ENCODE data around the gene RPL27. TPM values are rescaled to one million over a fixed set of nuclear protein-coding genes. Genes with fewer than 3 reads are reported as not detected.

Gene RPL27
- total and polyA plus RNA-seq, 2 of the 8 experiments (the other 6 are each of a cell fraction or from before 2014, with no cell fraction given) = 1,415 to 3,779 TPM

DNA sequence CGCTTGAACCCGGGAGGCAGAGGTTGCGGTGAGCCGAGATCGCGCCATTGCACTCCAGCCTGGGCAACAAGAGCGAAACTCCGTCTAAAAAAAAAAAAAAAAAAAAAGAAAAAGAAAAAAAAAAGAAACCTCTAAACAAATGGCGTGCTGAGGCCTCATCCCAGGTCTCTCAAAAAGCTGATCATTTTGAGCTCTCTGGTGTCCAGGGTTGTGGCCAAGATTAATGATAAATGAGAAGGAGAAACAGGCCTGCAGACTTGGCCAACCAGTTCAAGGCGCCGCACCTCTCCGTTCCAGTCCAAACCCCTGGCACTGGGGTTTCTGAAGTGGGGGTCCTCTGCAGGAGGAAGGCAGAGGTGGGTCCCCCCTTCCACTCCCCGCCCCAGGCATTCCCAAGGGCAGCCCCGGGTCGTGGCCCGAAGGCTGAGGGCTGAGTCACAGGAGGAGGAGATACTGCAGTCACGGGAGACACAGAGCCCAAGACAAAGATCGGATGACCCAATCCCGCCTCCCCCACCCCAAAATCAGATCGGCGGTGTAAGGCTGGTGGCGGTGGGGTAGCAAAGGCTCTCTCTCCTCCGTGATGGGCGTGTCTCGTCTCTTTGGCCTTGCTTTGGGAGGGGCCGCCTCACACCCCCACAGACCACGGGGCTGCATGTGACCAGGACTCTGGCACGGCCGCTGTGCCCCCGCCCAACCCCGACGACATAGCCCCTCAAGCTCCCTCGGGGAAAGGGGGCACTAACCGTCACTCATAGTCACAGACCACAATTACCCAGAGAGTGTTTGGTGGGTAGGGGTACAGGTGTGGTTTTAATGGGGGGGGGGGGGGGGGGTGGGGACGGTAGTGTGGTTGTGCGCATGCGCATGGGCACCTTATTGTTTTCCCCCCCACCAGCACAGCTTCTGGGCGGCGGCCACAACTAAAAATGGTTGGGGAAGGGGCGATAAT is 22.8 kb downstream of the RPL27 start:
- Histone ChIP-seq H4K8ac (ENCODE audit: extremely low read depth, insufficient read depth, low read length) (peak overlapping the region; percentile 76; the same call in 1 of the 2 replicates), H3K14ac (ENCODE audit: insufficient read length) (no peak overlapping the region), H2BK20ac (ENCODE audit: low read length) (no peak overlapping the region), H3K23me2 (ENCODE audit: low read depth, low read length) (peaks cover 11% of the 10 kb centered on the region; the same call in 1 of the 2 replicates), H2BK15ac (ENCODE audit: low read length) (peak overlapping the region; percentile 61; the same call in 1 of the 2 replicates), H2AFZ (ENCODE audit: low read length) (peak overlapping the region; percentile 0; the same call in 1 of the 2 replicates), H3K4me2 (ENCODE audit: insufficient read depth in 1 of 2, low read depth in 2 of 2, low read length in 2 of 2) (peak overlapping the region; percentile 80 to 86), H3K4me1 (replicated peaks in 1 of 4; ENCODE audit: control insufficient read depth in 3 of 4, insufficient read depth in 4 of 4, low read length in 3 of 4) (peaks cover 7 to 15% (median 9%) of the 10 kb centered on the region in 4 experiments; a peak in 6 of 7 replicates), H3K27ac (ENCODE audit: low read depth, low read length) (peak overlapping the region; percentile 20; the same call in 1 of the 2 replicates), H3K18ac (ENCODE audit: extremely low read depth, low read length) (peak overlapping the region; percentile 72; the same call in 1 of the 2 replicates), H2BK5ac (ENCODE audit: low read depth, low read length) (peak overlapping the region; percentile 94), H3K4ac (replicated peaks; ENCODE audit: insufficient read length, low read depth, low read length) (no peak overlapping the region), H2BK12ac (ENCODE audit: low read depth, low read length) (peak overlapping the region; percentile 85), H3K79me2 (ENCODE audit: control insufficient read depth in 1 of 2, insufficient read depth in 2 of 2, low read length in 2 of 2) (peaks cover 0 to 39% of the 10 kb centered on the region in 2 experiments; a peak in 3 of 4 replicates), H4K20me1 (replicated peaks in 1 of 2; ENCODE audit: control insufficient read depth in 1 of 2, insufficient read depth in 2 of 2, low read length in 2 of 2) (peaks cover 10% of the 10 kb centered on the region in 2 experiments), H3K27me3 (replicated peaks in 1 of 4; ENCODE audit: control insufficient read depth in 3 of 4, extremely low read depth in 1 of 4, insufficient read depth in 3 of 4, low read length in 3 of 4) (no peaks in the 10 kb centered on the region), H3K56ac (replicated peaks; ENCODE audit: insufficient read length, low read depth, low read length) (peak overlapping the region; percentile 89), H3K23ac (ENCODE audit: insufficient read length) (no peak overlapping the region), H3K4me3 (ENCODE audit: extremely low read depth in 1 of 4, insufficient read depth in 2 of 4, low read depth in 3 of 4, low read length in 4 of 4) (peak overlapping the region; percentile 96 to 100 (median 98)), H3K9ac (replicated peaks in 1 of 4; ENCODE audit: extremely low read depth in 1 of 4, low read depth in 3 of 4, low read length in 3 of 4) (peak overlapping the region; percentile 39 to 79 (median 70)), H2BK120ac (replicated peaks; ENCODE audit: low read depth, low read length) (no peak overlapping the region), H4K91ac (replicated peaks; ENCODE audit: insufficient read length, low read length) (peak overlapping the region; percentile 75), H4K5ac (ENCODE audit: insufficient read length, low read depth, low read length) (peak overlapping the region; percentile 77), H3K36me3 (ENCODE audit: control insufficient read depth in 2 of 4, insufficient read depth in 4 of 4, low read length in 3 of 4) (peaks cover 6 to 25% (median 12%) of the 10 kb centered on the region in 4 experiments; a peak in 6 of 8 replicates), H2AK5ac (ENCODE audit: low read depth, low read length) (no peak overlapping the region), H3K9me3 (ENCODE audit: insufficient read depth in 2 of 2, low read depth in 1 of 2, low read length in 1 of 2) (no peaks in the 10 kb centered on the region), H3K79me1 (ENCODE audit: low read depth, low read length) (peaks cover 14% of the 10 kb centered on the region)
- DNase-seq (ENCODE audit: low read depth in 1 of 2, low spot score in 2 of 2) = peak in 1 of 2 experiments; percentile 66
- CTCF ChIA-PET (ENCODE audit: partially characterized antibody) = interaction anchor here (0.6 to 1.3 kb wide), 4 partner anchors 9 to 201 kb away, joined by 3 to 4 read pairs (median 3); no protein-coding TSS in a partner anchor
- no peak for FAIRE-seq
- WGBS, 2 experiments (ENCODE audit: extremely low coverage in 1 of 2, insufficient coverage in 1 of 2, insufficient read length in 1 of 2, insufficient replicate concordance in 2 of 2, low coverage in 1 of 2, low lambda C conversion rate in 2 of 2, missing lambda C conversion rate in 1 of 2) = 11% methylated on average over 26 of the region's 40 CpGs; no CpG with 5 or more reads in 1 of the 2 experiments
- POLR2A ChIA-PET (ENCODE audit: partially characterized antibody) = interaction anchor here (0.6 to 10.8 kb wide), 17 partner anchors 8 to 294 kb away, joined by 3 to 123 read pairs (median 4); partner anchors contain the start of genes IFI35, PTGES3L and RPL27
- TF ChIP-seq POLR2A (IDR thresholded peaks at IDR 0.05; ENCODE audit: control extremely low read depth in 1 of 2, low read depth in 2 of 2, low read length in 2 of 2) = peak in 1 of 2 experiments; percentile 73; a peak in 2 of 3 replicates
- no peak for TF ChIP-seq RAD21 (IDR thresholded peaks at IDR 0.05 in 1 of 2, conservative IDR thresholded peaks at IDR 0.05 in 1 of 2; ENCODE audit: low read depth in 2 of 2, low read length in 2 of 2)
- TF ChIP-seq EGR1 (IDR thresholded peaks at IDR 0.05; ENCODE audit: borderline replicate concordance, low read depth, low read length) = peak; percentile 26; the same call in 1 of the 2 replicates
- TF ChIP-seq, protein P1, sequence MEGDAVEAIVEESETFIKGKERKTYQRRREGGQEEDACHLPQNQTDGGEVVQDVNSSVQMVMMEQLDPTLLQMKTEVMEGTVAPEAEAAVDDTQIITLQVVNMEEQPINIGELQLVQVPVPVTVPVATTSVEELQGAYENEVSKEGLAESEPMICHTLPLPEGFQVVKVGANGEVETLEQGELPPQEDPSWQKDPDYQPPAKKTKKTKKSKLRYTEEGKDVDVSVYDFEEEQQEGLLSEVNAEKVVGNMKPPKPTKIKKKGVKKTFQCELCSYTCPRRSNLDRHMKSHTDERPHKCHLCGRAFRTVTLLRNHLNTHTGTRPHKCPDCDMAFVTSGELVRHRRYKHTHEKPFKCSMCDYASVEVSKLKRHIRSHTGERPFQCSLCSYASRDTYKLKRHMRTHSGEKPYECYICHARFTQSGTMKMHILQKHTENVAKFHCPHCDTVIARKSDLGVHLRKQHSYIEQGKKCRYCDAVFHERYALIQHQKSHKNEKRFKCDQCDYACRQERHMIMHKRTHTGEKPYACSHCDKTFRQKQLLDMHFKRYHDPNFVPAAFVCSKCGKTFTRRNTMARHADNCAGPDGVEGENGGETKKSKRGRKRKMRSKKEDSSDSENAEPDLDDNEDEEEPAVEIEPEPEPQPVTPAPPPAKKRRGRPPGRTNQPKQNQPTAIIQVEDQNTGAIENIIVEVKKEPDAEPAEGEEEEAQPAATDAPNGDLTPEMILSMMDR (IDR thresholded peaks at IDR 0.05; ENCODE audit: control extremely low read depth in 1 of 3, insufficient read depth in 1 of 3, low read depth in 1 of 3, low read length in 3 of 3) = no peak
- peak; percentile 36; the same call in 1 of the 2 replicates for TF ChIP-seq TAF1 (IDR thresholded peaks at IDR 0.05; ENCODE audit: low read depth, low read length)
- no peak for TF ChIP-seq RFX5 (IDR thresholded peaks at IDR 0.05; ENCODE audit: borderline replicate concordance, low read depth, low read length)
- TF ChIP-seq ASH2L (IDR thresholded peaks at IDR 0.05; ENCODE audit: low read length) = no peak

Measured in H1 (cell line).